Globus pallidus (tissue), 1 donor: ENCODE data around the gene RRP7A.
"Not testable (repeated sequence)": the region's sequence is repeated elsewhere in the genome, so short reads cannot be mapped to it uniquely, and the experiment has no call there.

Experiments used
- DNase-seq: peaks from one replicate; pipeline ENCODE4 v3.0.0-alpha.2; 2015; ENCODE audit warnings: low spot score

The RRP7A gene

GRCh38 chr22:42519525-42520401 is at the start of gene RRP7A:
TSS of gene RRP7A (minus strand) at chr22:42519796. CDS start at chr22:42519786, 10 bp downstream.
- DNase-seq: peak; percentile 74

- not testable (repeated sequence) for DNase-seq
Observed at GRCh38 chr22:42567950-42568349, 48.4 kb upstream of the RRP7A start.

- DNase-seq: no peak
Observed at GRCh38 chr22:42565956-42566355, 46.4 kb upstream of the RRP7A start.

GRCh38 chr22:42564699-42565098 is 45.1 kb upstream of the RRP7A start:
- DNase-seq: no peak

- not testable (repeated sequence) for DNase-seq
Observed at GRCh38 chr22:42563943-42564342, 44.3 kb upstream of the RRP7A start.

GRCh38 chr22:42562684-42563083 is 43.1 kb upstream of the RRP7A start:
- DNase-seq: no peak

- no peak for DNase-seq
Observed at GRCh38 chr22:42562279-42562678, 42.7 kb upstream of the RRP7A start.

- DNase-seq: no peak
Observed at GRCh38 chr22:42561856-42562255, 42.3 kb upstream of the RRP7A start.

GRCh38 chr22:42560781-42561180 is 41.2 kb upstream of the RRP7A start:
- DNase-seq: no peak

- no peak for DNase-seq
Observed at GRCh38 chr22:42560381-42560780, 40.8 kb upstream of the RRP7A start.

GRCh38 chr22:42553475-42554361 is 34.1 kb upstream of the RRP7A start, which contains the start of gene SERHL2:
TSS of gene SERHL2 (plus strand) at chr22:42553956. CDS start at chr22:42554021, 65 bp downstream.
- peak; percentile 77 for DNase-seq

- not testable (repeated sequence) for DNase-seq
Observed at GRCh38 chr22:42552294-42552647, 32.7 kb upstream of the RRP7A start.

- DNase-seq: no peak
Observed at GRCh38 chr22:42549331-42550060, 29.9 kb upstream of the RRP7A start.

- DNase-seq: no peak
Observed at GRCh38 chr22:42548597-42549330, 29.2 kb upstream of the RRP7A start.

- not testable (repeated sequence) for DNase-seq
Observed at GRCh38 chr22:42548126-42548525, 28.5 kb upstream of the RRP7A start.

- DNase-seq: no peak
Observed at GRCh38 chr22:42547562-42547961, 28.0 kb upstream of the RRP7A start.

- no peak for DNase-seq
Observed at GRCh38 chr22:42544686-42545085, 25.1 kb upstream of the RRP7A start.

- not testable (repeated sequence) for DNase-seq
Observed at GRCh38 chr22:42539236-42539771, 19.7 kb upstream of the RRP7A start.

- DNase-seq: not testable (repeated sequence)
Observed at GRCh38 chr22:42537199-42537831, 17.7 kb upstream of the RRP7A start.

GRCh38 chr22:42536634-42537033 is 17.0 kb upstream of the RRP7A start:
- not testable (repeated sequence) for DNase-seq
